Measurements from ENCODE around the gene CNPY4. TPM values are rescaled to one million over a fixed set of nuclear protein-coding genes. Genes with fewer than 3 reads are reported as not detected.
A peak's percentile ranks its signal among the peaks of the same experiment; 100 is the strongest.

The CNPY4 gene
- total and polyA plus RNA-seq, 10 of the 15 experiments (the other 5 are each of a cell fraction or from before 2014, with no cell fraction given): 2.5 to 9.2 (median 6.8) TPM

- TF ChIP-seq ZBTB11 (CRISPR knock-in tag; IDR thresholded peaks at IDR 0.05): 0 out of 2 replicates have a peak, but pooled peaks have one; percentile 25
- TF ChIP-seq CEBPZ (IDR thresholded peaks at IDR 0.05; ENCODE audit: low read depth, low read length): no peak
- TF ChIP-seq MAX (IDR thresholded peaks at IDR 0.05; ENCODE audit: low read depth, low read length): peak; percentile 85
- no peak; the same call in 1 of the 2 replicates for TF ChIP-seq ELK1 (IDR thresholded peaks at IDR 0.05; ENCODE audit: low read depth, low read length)
- no peak for TF ChIP-seq FOS (IDR thresholded peaks at IDR 0.05; ENCODE audit: borderline replicate concordance, extremely low read depth, insufficient read length)
- TF ChIP-seq GATAD2B (conservative IDR thresholded peaks at IDR 0.05; ENCODE audit: low read depth): peak; percentile 74; the same call in 1 of the 2 replicates
- TF ChIP-seq SMARCA5 (IDR thresholded peaks at IDR 0.05): peak; percentile 72; the same call in 1 of the 2 replicates
- peak; percentile 24 for TF ChIP-seq BCL3 (IDR thresholded peaks at IDR 0.05; ENCODE audit: borderline replicate concordance, insufficient read depth, low read depth, low read length, poor library complexity, severe bottlenecking)
- peak; percentile 84 for TF ChIP-seq NKRF (conservative IDR thresholded peaks at IDR 0.05)
- peak; percentile 46; the same call in 1 of the 2 replicates for TF ChIP-seq TARDBP (IDR thresholded peaks at IDR 0.05; ENCODE audit: borderline replicate concordance)
- peak; percentile 74 for TF ChIP-seq RELB (IDR thresholded peaks at IDR 0.05; ENCODE audit: low read depth)
- TF ChIP-seq SP1 (IDR thresholded peaks at IDR 0.05; ENCODE audit: low read depth, low read length): peak; percentile 61
- peak; percentile 85 for TF ChIP-seq POLR2AphosphoS2 (IDR thresholded peaks at IDR 0.05; ENCODE audit: low read depth, low read length)
Observed at GRCh38 chr7:100088621-100089457, 30.6 kb upstream of the CNPY4 start, which contains the start of gene COPS6 (continued).

Data from GM12878 (cell line).